ENCODE measurements around the gene KCNMB1. TPM values are rescaled to one million over a fixed set of nuclear protein-coding genes. Genes with fewer than 3 reads are reported as not detected.

Gene KCNMB1
- total RNA-seq, 1 donor from 2014 or later: not detected

DNA sequence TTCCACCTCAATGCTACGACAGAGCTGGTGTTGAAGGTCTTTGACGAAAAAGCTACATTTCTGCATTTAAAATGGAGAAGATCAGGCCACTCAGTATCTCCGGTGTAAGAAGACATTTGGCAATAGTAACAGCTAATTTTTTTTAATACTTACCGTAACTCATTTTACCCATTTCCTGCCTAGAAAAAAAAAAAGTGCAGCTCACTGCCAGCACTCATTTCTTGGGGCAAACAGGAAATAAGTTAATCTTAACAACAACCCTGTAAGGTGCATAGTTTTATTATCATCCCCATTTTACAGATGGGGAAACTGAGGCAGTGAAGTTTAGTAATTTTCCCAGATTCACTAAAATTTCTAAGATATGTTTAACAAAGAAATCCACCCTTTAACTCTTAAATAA, 27.4 kb upstream of the KCNMB1 start:
- DNase-seq (ENCODE audit: extremely low read depth, low read depth, low spot score): no peak

- DNase-seq (ENCODE audit: extremely low read depth, low read depth, low spot score): no peak
Measured at GRCh38 chr5:170414786-170415185, 25.6 kb upstream of the KCNMB1 start.

- DNase-seq (ENCODE audit: extremely low read depth, low read depth, low spot score): no peak
Measured at GRCh38 chr5:170413897-170414296, 24.7 kb upstream of the KCNMB1 start.

GRCh38 chr5:170411100-170411499, 21.9 kb upstream of the KCNMB1 start:
- no peak for DNase-seq (ENCODE audit: extremely low read depth, low read depth, low spot score)

- DNase-seq (ENCODE audit: extremely low read depth, low read depth, low spot score): no peak
Measured at GRCh38 chr5:170410401-170410800, 21.2 kb upstream of the KCNMB1 start.

- no peak for DNase-seq (ENCODE audit: extremely low read depth, low read depth, low spot score)
Measured at GRCh38 chr5:170408877-170409660, 19.9 kb upstream of the KCNMB1 start.

GRCh38 chr5:170408226-170408625, 19.1 kb upstream of the KCNMB1 start:
- DNase-seq (ENCODE audit: extremely low read depth, low read depth, low spot score): no peak

GRCh38 chr5:170407062-170407461, 17.9 kb upstream of the KCNMB1 start:
- DNase-seq (ENCODE audit: extremely low read depth, low read depth, low spot score): no peak

DNA sequence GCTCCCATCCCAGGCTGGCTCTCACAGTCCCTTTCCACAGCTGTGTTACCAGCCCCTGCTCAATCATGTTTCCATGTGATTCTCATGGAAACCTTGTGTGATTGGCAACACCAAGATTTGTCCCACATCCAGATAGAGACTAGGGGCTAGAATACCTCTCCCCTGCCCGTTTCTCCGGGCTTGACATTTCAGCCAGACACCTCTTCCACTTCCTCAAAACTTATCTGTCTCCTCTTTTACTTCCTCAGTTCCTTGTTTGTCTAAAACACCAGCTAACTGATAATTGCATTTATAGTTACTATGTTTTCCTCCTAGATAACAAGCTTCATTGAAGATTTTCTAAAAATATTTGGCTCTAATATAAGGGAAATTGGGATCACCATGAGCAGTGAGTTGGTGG, 16.6 kb upstream of the KCNMB1 start:
- no peak for DNase-seq (ENCODE audit: extremely low read depth, low read depth, low spot score)

- no peak for DNase-seq (ENCODE audit: extremely low read depth, low read depth, low spot score)
Measured at GRCh38 chr5:170404398-170404797, 15.2 kb upstream of the KCNMB1 start.

DNA sequence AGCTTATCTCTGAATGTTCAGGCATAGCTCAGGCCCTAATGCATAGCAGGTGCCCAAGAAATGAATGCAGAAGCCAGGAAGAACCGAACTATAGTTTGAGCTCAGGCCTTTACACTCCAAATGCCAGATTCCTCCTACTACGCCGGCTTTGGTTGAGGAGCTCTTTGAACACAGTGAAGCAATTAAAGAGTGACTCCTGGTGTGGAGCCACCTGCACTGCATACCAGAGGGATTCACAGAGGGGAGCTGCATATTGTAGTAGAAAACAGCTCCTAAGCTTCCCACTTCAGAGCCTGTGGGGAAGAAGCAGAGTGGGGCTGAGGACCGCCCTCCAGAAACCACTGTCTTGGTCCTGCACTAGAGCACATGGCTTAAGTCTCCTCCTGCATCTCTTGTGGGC, 14.5 kb upstream of the KCNMB1 start:
- DNase-seq (ENCODE audit: extremely low read depth, low read depth, low spot score): no peak

GRCh38 chr5:170402508-170402907, 13.3 kb upstream of the KCNMB1 start:
- DNase-seq (ENCODE audit: extremely low read depth, low read depth, low spot score): no peak

- no peak for DNase-seq (ENCODE audit: extremely low read depth, low read depth, low spot score)
Measured at GRCh38 chr5:170397059-170397458, 7.9 kb upstream of the KCNMB1 start.

DNA sequence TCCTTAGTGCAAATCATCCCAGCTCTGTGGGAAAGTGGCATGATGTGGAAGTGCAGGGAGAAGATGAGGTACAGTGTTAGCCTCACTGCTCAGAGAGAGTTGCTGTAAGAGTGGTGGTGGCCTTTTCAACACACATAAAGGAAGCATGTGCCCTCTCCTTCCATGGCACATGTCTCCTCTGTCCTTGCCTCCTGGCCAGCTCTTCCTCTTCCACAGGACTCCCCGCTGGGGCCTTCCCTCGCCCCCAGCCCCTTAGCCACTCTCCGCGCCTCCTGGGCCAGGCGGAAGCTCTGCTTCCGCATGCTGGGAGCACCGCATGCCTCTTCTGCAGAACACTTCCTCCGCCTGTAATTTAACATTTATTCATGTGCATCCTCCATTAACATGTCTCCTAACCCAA, 4.8 kb upstream of the KCNMB1 start:
- no peak for DNase-seq (ENCODE audit: extremely low read depth, low read depth, low spot score)

- DNase-seq (ENCODE audit: extremely low read depth, low read depth, low spot score): no peak
Measured at GRCh38 chr5:170393235-170393634, 4.1 kb upstream of the KCNMB1 start.

DNA sequence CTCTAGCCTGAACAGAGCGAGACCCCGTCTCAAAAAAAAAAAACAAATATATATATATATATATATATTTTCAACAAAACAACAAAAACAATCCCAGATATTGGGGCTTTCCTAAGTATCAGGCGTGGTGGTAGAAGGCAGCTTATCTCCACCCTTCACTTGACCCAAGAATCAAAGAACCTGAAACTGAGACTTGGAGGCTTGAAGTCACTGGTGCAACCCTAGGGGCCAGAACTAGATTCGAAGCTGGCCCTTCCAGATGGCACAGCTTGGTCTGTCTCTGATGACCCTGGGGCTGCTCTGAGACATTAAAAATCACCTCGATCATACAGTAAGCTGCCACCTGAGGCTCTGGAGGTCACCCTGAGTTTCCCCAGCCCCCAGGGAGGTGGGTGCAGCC, 1.3 kb upstream of the KCNMB1 start:
- DNase-seq (ENCODE audit: extremely low read depth, low read depth, low spot score): no peak

DNA sequence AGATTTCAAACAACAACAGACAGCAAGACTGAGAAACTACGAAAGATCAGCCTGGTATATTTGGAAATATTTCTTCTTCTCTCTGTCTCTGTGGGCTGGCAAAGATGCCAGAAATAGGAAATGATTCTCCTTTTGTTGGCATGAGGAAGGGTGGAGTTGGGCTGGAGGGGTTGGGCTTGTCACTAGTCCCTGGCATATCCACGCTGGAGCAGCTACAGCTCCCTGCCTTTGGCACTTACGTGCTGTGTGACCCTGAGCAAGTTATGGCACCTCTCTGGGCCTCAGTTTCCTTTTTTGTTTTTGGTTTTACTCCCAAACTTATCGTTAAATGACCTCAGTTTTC, 354 bp upstream of the KCNMB1 start:
- DNase-seq (ENCODE audit: extremely low read depth, low read depth, low spot score): no peak

DNA sequence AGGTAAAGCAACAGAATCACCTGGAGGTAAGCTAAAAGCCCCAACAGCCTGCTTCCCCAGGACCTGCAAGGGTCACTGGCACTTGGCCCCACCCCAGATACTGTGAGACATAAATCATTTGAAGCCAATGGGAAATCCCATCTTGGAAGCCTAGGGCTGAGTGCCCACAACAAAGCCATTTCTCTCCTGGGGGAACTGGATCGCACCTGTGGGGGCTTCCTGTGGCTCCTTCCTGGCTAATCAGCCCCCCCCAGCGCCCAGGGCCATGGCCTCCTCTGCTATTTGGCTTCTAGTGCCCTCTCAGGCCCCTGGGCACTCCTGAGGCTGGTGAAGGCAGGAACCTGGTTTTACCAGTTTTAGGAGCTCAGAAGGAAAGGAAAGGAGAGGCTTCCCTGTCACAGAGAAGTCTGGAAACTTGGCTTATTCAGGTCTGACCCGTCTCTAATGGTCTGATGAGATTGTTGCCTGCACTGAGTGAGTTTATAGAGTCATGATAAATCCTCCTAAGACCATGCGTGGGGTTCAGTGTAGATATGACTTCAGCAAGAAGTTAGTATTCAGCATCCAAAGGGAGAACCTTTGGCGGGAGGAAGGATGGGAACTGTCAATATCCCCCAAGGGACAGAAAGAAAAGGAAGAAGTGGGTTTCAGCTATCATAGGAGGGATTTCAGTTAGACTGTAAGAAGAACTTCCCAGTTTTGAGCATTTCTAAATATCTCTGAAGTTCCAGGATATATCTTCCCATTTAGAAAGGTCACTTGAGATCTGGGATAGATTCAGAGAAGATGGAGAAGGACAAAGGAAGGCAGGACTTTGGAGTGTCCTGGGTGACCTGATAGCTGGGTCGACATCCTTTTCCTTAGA, 1.2 kb downstream of the KCNMB1 start:
- no peak for DNase-seq (ENCODE audit: extremely low read depth, low read depth, low spot score)

DNA sequence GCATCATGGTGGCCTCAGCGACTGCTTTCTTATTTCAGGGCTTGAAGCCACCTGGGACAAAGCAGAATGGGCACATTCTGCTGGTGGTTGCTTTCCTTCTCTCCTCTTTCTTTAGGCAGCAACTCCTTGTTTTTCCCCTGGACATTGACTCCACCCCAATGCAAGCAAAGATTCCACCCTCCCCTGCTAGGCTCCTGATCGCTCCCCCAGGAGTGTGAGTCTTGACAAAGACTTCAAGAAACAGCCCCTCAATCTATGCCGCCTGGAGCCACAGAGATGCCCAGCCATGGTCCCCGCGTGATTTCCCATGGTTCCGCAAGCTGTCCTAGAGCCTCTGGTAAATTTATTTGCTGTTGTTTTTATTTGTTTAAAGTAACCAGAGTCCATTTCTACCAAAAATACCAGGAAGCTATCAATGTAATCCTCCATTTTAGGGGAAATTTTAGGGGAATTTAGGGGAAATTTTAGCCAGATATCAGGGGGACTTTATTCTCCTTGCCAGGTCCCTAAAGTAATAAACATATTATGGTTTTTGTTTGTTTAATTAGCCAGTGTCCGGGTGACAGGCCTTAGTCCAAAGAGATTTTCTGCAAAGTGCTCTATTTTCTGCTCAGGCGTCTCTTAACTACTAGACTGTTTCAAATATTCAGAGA, 2.3 kb downstream of the KCNMB1 start:
- no peak for DNase-seq (ENCODE audit: extremely low read depth, low read depth, low spot score)

DNA sequence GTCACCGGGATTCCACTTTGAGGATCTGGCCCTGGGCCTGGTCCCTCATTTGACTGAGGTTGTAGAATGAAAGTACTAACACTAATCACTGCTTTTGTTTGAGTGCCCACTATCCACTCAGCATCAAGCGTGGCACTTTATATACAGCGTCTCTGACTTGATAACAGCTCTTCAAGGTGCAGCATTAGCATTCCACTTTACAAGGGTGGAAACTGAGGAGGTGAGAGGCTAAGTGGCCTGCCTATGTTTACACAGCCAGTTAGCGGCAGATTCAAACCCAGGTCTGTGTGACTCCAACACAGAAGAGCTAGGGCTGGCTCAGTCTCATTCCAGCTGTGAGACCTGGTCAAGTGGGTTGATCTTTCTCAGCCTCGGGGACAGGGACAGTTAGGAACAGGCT, 5.9 kb downstream of the KCNMB1 start:
- DNase-seq (ENCODE audit: extremely low read depth, low read depth, low spot score): no peak

GRCh38 chr5:170382790-170383189, 6.4 kb downstream of the KCNMB1 start:
- no peak for DNase-seq (ENCODE audit: extremely low read depth, low read depth, low spot score)
